GM23338 (cell line): ENCODE results near the gene GTF3C2. TPM values are rescaled to one million over a fixed set of nuclear protein-coding genes. Genes with fewer than 3 reads are reported as not detected.

Experiments
- ATAC-seq: fragments of 200-7000 bp; cut with Tn5 transposase; 3 replicates; pipeline ENCODE4 v1.9.1; 2020
- DNase-seq: peaks from one replicate; pipeline ENCODE4 v3.0.0-alpha.2; 2015; ENCODE audit warnings: low spot score
- H2AFZ ChIP-seq: fragments of 200-600 bp; sonication (generic); 2 replicates; pipeline ENCODE4 v1.8.0; 2016; ENCODE audit warnings: antibody characterized with exemption, mild to moderate bottlenecking, moderate library complexity
- H3F3A ChIP-seq: fragments of 200-600 bp; sonication (generic); replicated peaks from 2 replicates; pipeline ENCODE4 v1.8.0; 2017; ENCODE audit warnings: antibody characterized with exemption, mixed run types, low read depth
- H3K27ac ChIP-seq: fragments of 200-600 bp; sonication (generic); 2 replicates; pipeline ENCODE4 v1.6.1; 2016; ENCODE audit warnings: low read depth
- H3K27me3 ChIP-seq: fragments of 200-600 bp; sonication (generic); 2 replicates; pipeline ENCODE4 v1.8.0; 2016; ENCODE audit warnings: mild to moderate bottlenecking, mixed run types, moderate library complexity; ENCODE audit not compliant: insufficient read depth
- H3K36me3 ChIP-seq: fragments of 200-600 bp; sonication (generic); 2 replicates; pipeline ENCODE4 v1.8.0; 2016; ENCODE audit warnings: mild to moderate bottlenecking; ENCODE audit not compliant: insufficient read depth
- H3K4me1 ChIP-seq: fragments of 200-600 bp; sonication (generic); 2 replicates; pipeline ENCODE4 v1.8.0; 2016; ENCODE audit warnings: mild to moderate bottlenecking, moderate library complexity; ENCODE audit not compliant: insufficient read depth
- H3K4me2 ChIP-seq: fragments of 200-600 bp; sonication (generic); 2 replicates; pipeline ENCODE4 v1.7.1; 2017; ENCODE audit warnings: mixed run types
- H3K4me3 ChIP-seq: fragments of 200-600 bp; sonication (generic); 2 replicates; pipeline ENCODE4 v1.6.1; 2016; ENCODE audit warnings: mixed run types
- H3K79me2 ChIP-seq: fragments of 200-600 bp; sonication (generic); replicated peaks from 2 replicates; pipeline ENCODE4 v1.8.0; 2017; ENCODE audit warnings: mild to moderate bottlenecking; ENCODE audit not compliant: insufficient read depth
- H3K9me2 ChIP-seq: fragments of 200-600 bp; sonication (generic); 2 replicates; pipeline ENCODE4 v1.8.0; 2017; ENCODE audit not compliant: insufficient read depth
- H4K20me1 ChIP-seq: fragments of 200-600 bp; sonication (generic); replicated peaks from 2 replicates; pipeline ENCODE4 v1.8.0; 2017; ENCODE audit warnings: mild to moderate bottlenecking; ENCODE audit not compliant: insufficient read depth
- H3K27ac Mint-ChIP-seq: 2 replicates; pipeline ENCODE4 v1.8.0; 2020; ENCODE audit warnings: inconsistent platforms, mild to moderate bottlenecking, moderate library complexity, mixed read lengths
- H3K27me3 Mint-ChIP-seq: 3 replicates; pipeline ENCODE4 v1.8.0; 2022; ENCODE audit warnings: low read depth, mild to moderate bottlenecking, moderate library complexity, mixed read lengths, inconsistent platforms; ENCODE audit not compliant: insufficient read depth, poor library complexity
- H3K36me3 Mint-ChIP-seq: 3 replicates; pipeline ENCODE4 v1.8.0; 2021; ENCODE audit warnings: low read depth, mild to moderate bottlenecking, inconsistent platforms, moderate library complexity, mixed read lengths
- H3K4me1 Mint-ChIP-seq: 3 replicates; pipeline ENCODE4 v1.8.0; 2020; ENCODE audit warnings: mild to moderate bottlenecking, inconsistent platforms, mixed read lengths
- H3K4me3 Mint-ChIP-seq: 3 replicates; pipeline ENCODE4 v1.8.0; 2021; ENCODE audit warnings: moderate library complexity, mild to moderate bottlenecking, inconsistent platforms, mixed read lengths
- H3K9me3 Mint-ChIP-seq: 3 replicates; pipeline ENCODE4 v1.8.0; 2020; ENCODE audit warnings: moderate library complexity, mild to moderate bottlenecking, inconsistent platforms, mixed read lengths
- CTCF ChIP-seq, 2 experiments: fragments of 200-600 bp in 1 of 2; sonication (generic) in 1 of 2; conservative IDR thresholded peaks; 2 replicates each; pipeline versions ENCODE4 v1.5.1 to v1.6.1; 2016 to 2017; ENCODE audit warnings: antibody characterized with exemption in 2 of 2, low read depth in 2 of 2, mild to moderate bottlenecking in 2 of 2, moderate library complexity in 1 of 2
- EZH2 ChIP-seq: fragments of 200-600 bp; sonication (generic); IDR thresholded peaks from one replicate; pipeline ENCODE4 v1.8.0; 2017; ENCODE audit warnings: antibody characterized with exemption, mild to moderate bottlenecking, low read depth; ENCODE audit not compliant: unreplicated experiment
- POLR2AphosphoS5 ChIP-seq: IDR thresholded peaks from 2 replicates; pipeline ENCODE4 v1.6.1; 2016; ENCODE audit warnings: antibody characterized with exemption, low read depth
- STAT1 ChIP-seq: IDR thresholded peaks from one replicate; pipeline ENCODE4 v1.6.1; 2016; ENCODE audit warnings: antibody characterized with exemption; ENCODE audit not compliant: unreplicated experiment
- ZNF462 ChIP-seq: fragments of 250-450 bp; sonication (Bioruptor Pico); IDR thresholded peaks from 2 replicates; pipeline ENCODE4 v1.5.0; 2020; ENCODE audit warnings: mild to moderate bottlenecking, moderate library complexity
- polyA plus RNA-seq: library from polyadenylated mRNA; unstranded; fragments of >200 nt; fragmentation: Nextera tagmentation; extraction: Ambion mirVana; gene quantifications from 2 replicates; pipeline ENCODE4 v1.2.1, GENCODE V29; 2016
- total RNA-seq: library from RNA; depleted of rRNA; stranded (reverse); fragments of >200 nt; shearing (Covaris generic); gene quantifications from 2 replicates; pipeline ENCODE4 v1.2.3, GENCODE V29; 2014

GTF3C2 gene
- total and polyA plus RNA-seq, 2 experiments from 2014 or later, result 69.1 to 118 TPM

GRCh38 chr2:27398962-27399361, 42.4 kb upstream of the GTF3C2 start (continued):
- TF ChIP-seq ZNF462 (CRISPR knock-in tag), result no peak
- no peak for TF ChIP-seq EZH2

- ATAC-seq, result no peak
- Histone ChIP-seq H3K4me2 (no peak overlapping the region), H3K27ac (no peak overlapping the region), H3K79me2 (peaks cover 100% of the 10 kb centered on the region), H3K9me2 (no peaks in the 10 kb centered on the region), H3K4me3 (no peak overlapping the region), H2AFZ (no peak overlapping the region), H4K20me1 (peaks cover 72% of the 10 kb centered on the region), H3K36me3 (no peaks in the 10 kb centered on the region; the same call in 1 of the 2 replicates), H3F3A (no peaks in the 10 kb centered on the region; the same call in 1 of the 2 replicates), H3K4me1 (no peaks in the 10 kb centered on the region), H3K27me3 (no peaks in the 10 kb centered on the region)
- no peaks in the 10 kb centered on the region for H3K27me3 Mint-ChIP-seq
- H3K4me3 Mint-ChIP-seq, result no peak overlapping the region
- H3K36me3 Mint-ChIP-seq, result peaks cover 28% of the 10 kb centered on the region
- TF ChIP-seq CTCF (conservative IDR thresholded peaks at IDR 0.05; ENCODE audit: low read depth in 2 of 2), result no peak
- no peak for TF ChIP-seq POLR2AphosphoS5
- no peak for TF ChIP-seq STAT1
- DNase-seq, result no peak
- H3K27ac Mint-ChIP-seq, result no peak overlapping the region
- H3K4me1 Mint-ChIP-seq, result no peaks in the 10 kb centered on the region
- H3K9me3 Mint-ChIP-seq, result no peaks in the 10 kb centered on the region
These were observed 36.7 kb upstream of the GTF3C2 start for GRCh38 chr2:27393225-27393624.
